ENCODE results near the gene NR0B1.

The NR0B1 gene

DNA sequence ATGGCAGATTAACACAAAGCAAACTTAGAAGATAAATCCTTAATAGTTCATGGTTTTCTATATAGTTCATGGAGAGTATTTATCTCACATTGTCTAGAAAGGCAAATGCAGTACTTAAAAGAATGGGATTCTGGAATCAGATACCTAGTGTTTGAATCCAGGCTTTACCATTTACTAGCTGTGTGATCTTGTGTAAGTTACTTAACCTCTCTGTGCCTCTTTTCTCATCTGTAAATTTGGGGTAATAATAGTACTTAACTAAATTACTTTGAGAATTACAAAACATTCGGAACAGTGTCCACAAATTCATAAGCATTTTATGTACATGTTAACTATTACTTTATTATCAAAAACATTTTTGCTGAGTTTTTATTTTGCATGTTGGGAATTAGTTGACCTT, 46.4 kb downstream of the NR0B1 start:
- no peak for DNase-seq

DNA sequence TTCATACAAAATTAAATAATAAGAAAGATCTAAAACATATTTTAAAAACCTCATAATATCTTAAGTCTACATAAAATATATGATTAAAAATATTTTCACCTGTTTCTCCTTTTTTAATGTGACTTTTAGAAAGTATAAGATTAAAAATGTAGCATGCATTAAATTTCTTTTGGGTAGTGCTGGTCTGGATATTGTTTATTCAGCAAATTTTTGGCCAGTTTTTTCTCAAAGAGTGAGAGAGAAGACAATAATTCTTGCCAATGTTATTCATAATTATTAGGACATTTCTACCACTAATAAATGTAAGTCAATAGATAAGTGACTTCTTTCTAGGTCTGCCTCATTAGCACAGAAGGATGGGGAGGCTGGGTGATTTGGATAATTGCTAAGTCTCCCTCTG, 48.2 kb downstream of the NR0B1 start:
- no peak for DNase-seq

DNA sequence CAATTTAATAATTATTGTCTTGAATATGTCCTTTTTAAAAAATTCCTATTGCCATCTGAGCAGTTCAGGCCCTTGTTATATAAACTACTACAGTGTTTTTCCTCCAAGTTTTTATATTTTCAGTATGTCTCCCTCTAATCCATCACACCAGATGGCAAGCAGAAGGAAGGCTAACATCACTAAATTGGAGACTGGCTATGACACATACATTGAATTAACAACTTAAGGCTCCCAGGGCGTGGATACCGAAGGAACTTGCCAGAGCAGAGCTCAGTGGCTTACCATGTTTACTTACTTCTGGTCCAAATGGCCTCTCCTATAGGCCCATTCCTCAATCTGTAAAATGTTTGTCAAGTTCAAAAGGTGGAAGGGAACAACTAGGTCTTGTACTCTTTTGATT, 49.3 kb downstream of the NR0B1 start:
- DNase-seq, result no peak
